ENCODE measurements around the gene BMERB1. TPM values are rescaled to one million over a fixed set of nuclear protein-coding genes. Genes with fewer than 3 reads are reported as not detected.
A peak's percentile ranks its signal among the peaks of the same experiment; 100 is the strongest.

Gene BMERB1
- total and polyA plus RNA-seq, 9 of the 15 experiments (the other 6 are each of a cell fraction or from before 2014, with no cell fraction given): 0.29 to 2.9 (median 0.94) TPM

DNA sequence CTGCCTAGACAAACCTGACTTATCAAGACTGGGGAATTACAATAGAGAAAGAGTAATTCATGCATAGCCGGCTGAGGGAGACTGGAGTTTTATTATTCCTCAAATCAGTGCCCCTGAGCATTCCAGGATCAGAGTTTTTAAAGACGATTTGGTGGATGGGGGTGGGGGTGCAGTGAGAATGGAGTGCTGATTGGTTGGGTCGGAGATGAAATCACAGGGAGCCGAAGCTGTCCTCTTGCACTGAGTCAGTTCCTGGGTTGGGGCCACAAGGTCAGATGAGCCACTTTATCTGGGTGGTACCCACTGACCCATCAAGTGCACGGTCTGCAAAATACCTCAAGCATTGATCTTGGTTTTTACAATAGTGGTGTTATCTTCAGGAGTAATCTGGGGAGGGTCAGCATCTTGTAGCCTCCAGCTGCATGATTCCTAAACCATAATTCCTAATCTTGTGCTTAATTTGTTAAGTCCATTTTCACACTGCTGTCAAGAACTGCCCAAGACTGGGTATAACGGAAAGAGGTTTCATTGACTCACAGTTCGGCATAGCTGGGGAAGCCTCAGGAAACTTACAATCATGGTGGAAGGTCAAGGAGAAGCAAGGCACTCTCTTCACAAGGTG is 139.0 kb downstream of the BMERB1 start:
- peaks cover 5% of the 10 kb centered on the region for H3K9me3 ChIP-seq (replicated peaks; ENCODE audit: control insufficient read depth, insufficient read depth, low read depth, low read length)
- no peak for FAIRE-seq
- peaks cover 23% of the 10 kb centered on the region; the same call in 2 of the 3 replicates for H3K79me2 ChIP-seq (ENCODE audit: control insufficient read depth, insufficient read depth, low read length)
- 6% methylated on average over 7 of the region's 7 CpGs for WGBS (ENCODE audit: insufficient coverage, low coverage, missing lambda C conversion rate)
- no peaks in the 10 kb centered on the region for H4K20me1 ChIP-seq (replicated peaks; ENCODE audit: control insufficient read depth, insufficient read depth, low read length)
- intact Hi-C loops (cut with micrococcal nuclease): loop anchor here (10.0 kb wide), 1 partner anchor 71 kb away; the partner anchor contains the start of gene MARF1
- no peaks in the 10 kb centered on the region for H3K27me3 ChIP-seq (ENCODE audit: control insufficient read depth in 2 of 2, insufficient read depth in 2 of 2, low read length in 2 of 2)
- H3K4me3 ChIP-seq: peak overlapping the region; percentile 42
- H3K27ac ChIP-seq (ENCODE audit: extremely low read depth, low read depth, low read length): peak overlapping the region; percentile 91
- ATAC-seq: no peak
- H3K36me3 ChIP-seq (ENCODE audit: control insufficient read depth, insufficient read depth, low read length): peaks cover 10% of the 10 kb centered on the region; the same call in 2 of the 3 replicates
- in situ Hi-C loops (cut with MboI): no loop called here
- DNase-seq (ENCODE audit: extremely low read depth in 1 of 4, low spot score in 3 of 4): peak in 1 of 4 experiments; percentile 65
- peak overlapping the region; percentile 97 for H2AFZ ChIP-seq (ENCODE audit: low read depth, low read length)
- H3K4me2 ChIP-seq (ENCODE audit: insufficient read depth, low read length): peak overlapping the region; percentile 81
- peaks cover 26 to 52% of the 10 kb centered on the region in 2 experiments for H3K4me1 ChIP-seq (replicated peaks in 1 of 2; ENCODE audit: control insufficient read depth in 2 of 2, insufficient read depth in 2 of 2, low read length in 2 of 2)
- ChIA-PET CTCF (ENCODE audit: low intra/inter-chr PET ratio) (interaction anchor here (0.6 kb wide), 1 partner anchor 93 kb away, joined by 3 read pairs; no protein-coding TSS in a partner anchor), POLR2A (interaction anchor here (0.6 to 2.7 kb wide), 9 partner anchors 9 to 940 kb away, joined by 3 to 21 read pairs (median 3); partner anchors contain the start of gene MARF1)
- H3K9ac ChIP-seq (ENCODE audit: insufficient read depth in 1 of 2, low read depth in 2 of 2, low read length in 2 of 2): peak overlapping the region; percentile 15 to 69; a peak in 3 of 4 replicates
- BruUV-seq (replicated peaks): TSS peak; percentile 75
- H3K9me1 ChIP-seq (ENCODE audit: control insufficient read depth, insufficient read depth, low read length): no peaks in the 10 kb centered on the region
- TF ChIP-seq TRIM24 (IDR thresholded peaks at IDR 0.05): 0 out of 4 replicates have a peak, but pooled peaks of 1 of the 2 experiments have one; percentile 13
- TF ChIP-seq HDGF (IDR thresholded peaks at IDR 0.05): 0 out of 2 replicates have a peak, but pooled peaks have one; percentile 21
- peak; percentile 50; the same call in 1 of the 2 replicates for TF ChIP-seq FOSL1 (tag; conservative IDR thresholded peaks at IDR 0.05)
- TF ChIP-seq ZNF766 (CRISPR knock-in tag; conservative IDR thresholded peaks at IDR 0.05): peak; percentile 92
- TF ChIP-seq THRAP3 (IDR thresholded peaks at IDR 0.05; ENCODE audit: borderline replicate concordance): peak; percentile 34; the same call in 1 of the 2 replicates
- 0 out of 2 replicates have a peak, but pooled peaks have one; percentile 18 for TF ChIP-seq ZBTB7A (IDR thresholded peaks at IDR 0.05; ENCODE audit: borderline replicate concordance, control insufficient read depth, low read depth, low read length)
- no peak for TF ChIP-seq ZNF76 (CRISPR knock-in tag; IDR thresholded peaks at IDR 0.05; ENCODE audit: borderline replicate concordance)
- TF ChIP-seq XRCC5 (IDR thresholded peaks at IDR 0.05; ENCODE audit: low read depth, low read length): no peak
- peak; percentile 15 for TF ChIP-seq RBM22 (IDR thresholded peaks at IDR 0.05; ENCODE audit: low read depth, low read length, poor library complexity, severe bottlenecking)
- 0 out of 2 replicates have a peak, but pooled peaks have one; percentile 26 for TF ChIP-seq NR2C2 (CRISPR knock-in tag; IDR thresholded peaks at IDR 0.05)
- 0 out of 2 replicates have a peak, but pooled peaks have one; percentile 8 for TF ChIP-seq NR2C2 (tag; IDR thresholded peaks at IDR 0.05)
- TF ChIP-seq SLC30A9 (CRISPR knock-in tag; IDR thresholded peaks at IDR 0.05): no peak
- peak; percentile 80 for TF ChIP-seq RBFOX2 (IDR thresholded peaks at IDR 0.05; ENCODE audit: low read depth, low read length)
- TF ChIP-seq TOE1 (IDR thresholded peaks at IDR 0.05; ENCODE audit: borderline replicate concordance): no peak
- no peak for TF ChIP-seq TOE1 (CRISPR knock-in tag; IDR thresholded peaks at IDR 0.05; ENCODE audit: borderline replicate concordance, low read depth)
- peak; percentile 29; the same call in 1 of the 2 replicates for TF ChIP-seq HDAC2 (IDR thresholded peaks at IDR 0.05)
- 0 out of 2 replicates have a peak, but pooled peaks have one; percentile 42 for TF ChIP-seq ZNF175 (CRISPR knock-in tag; IDR thresholded peaks at IDR 0.05; ENCODE audit: low read depth)
- TF ChIP-seq ZKSCAN3 (CRISPR knock-in tag; IDR thresholded peaks at IDR 0.05): no peak
- no peak for TF ChIP-seq SRSF7 (optimal IDR thresholded peaks at IDR 0.05; ENCODE audit: low read depth, low read length)
- no peak for TF ChIP-seq ZNF24 (IDR thresholded peaks at IDR 0.05)
- TF ChIP-seq ZBTB43 (CRISPR knock-in tag; IDR thresholded peaks at IDR 0.05): no peak
- TF ChIP-seq ARID1B (IDR thresholded peaks at IDR 0.05): peak; percentile 40
- peak; percentile 30; the same call in 1 of the 2 replicates for TF ChIP-seq CBFA2T3 (IDR thresholded peaks at IDR 0.05)

Measured in K562 (cell line).